ENCODE data around the gene ALKAL2. TPM values are rescaled to one million over a fixed set of nuclear protein-coding genes. Genes with fewer than 3 reads are reported as not detected.

The ALKAL2 gene
- total and polyA plus RNA-seq, 2 of the 13 experiments (the other 11 are each of a cell fraction or from before 2014, with no cell fraction given) = 0.22 to 1.7 TPM

DNA sequence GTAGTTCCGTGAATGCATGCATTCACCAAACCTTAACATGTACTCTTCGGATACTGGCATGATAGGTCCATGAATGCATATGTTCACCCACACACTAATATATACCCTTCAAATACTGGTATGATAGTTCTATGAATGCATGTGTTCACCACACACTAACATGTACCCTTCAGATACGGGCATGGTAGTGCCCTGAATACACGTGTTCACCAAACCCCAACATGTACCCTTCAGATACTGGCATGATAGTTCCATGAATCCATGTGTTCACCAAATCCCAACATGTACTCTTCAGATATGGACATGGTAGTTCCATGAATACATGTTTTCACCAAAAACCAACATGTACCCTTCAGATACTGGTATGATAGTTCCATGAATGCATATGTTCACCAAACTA, 48.5 kb upstream of the ALKAL2 start:
- in situ Hi-C loops (cut with HindIII; ENCODE audit: extremely low pct_ligation_motif_present, low pct_unique_long_range_greater_than_20kb) = no loop called here
- POLR2A ChIA-PET = no interaction called here

DNA sequence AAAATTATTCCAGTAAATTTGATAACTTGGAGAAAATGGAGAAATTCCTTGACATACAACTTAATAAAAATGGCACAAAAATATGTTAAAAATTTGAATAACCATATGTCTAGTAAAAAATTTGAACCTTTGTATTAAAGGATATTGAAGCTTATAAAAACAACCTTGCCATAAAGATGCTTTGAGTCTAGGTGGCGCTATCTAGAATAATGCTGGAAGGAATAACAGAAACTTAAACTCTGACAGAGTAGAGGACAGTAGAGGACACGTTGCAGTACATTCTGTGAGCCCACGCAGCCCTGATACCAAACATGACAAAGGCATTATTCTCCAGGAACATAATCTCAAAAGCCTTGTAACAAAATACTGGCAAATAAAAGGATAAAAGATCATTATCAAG, 44.7 kb upstream of the ALKAL2 start:
- Histone ChIP-seq H3K9me3 (ENCODE audit: low read length) (peaks cover 21% of the 10 kb centered on the region), H2AFZ (ENCODE audit: low read length) (no peak overlapping the region), H3K36me3 (replicated peaks in 1 of 2; ENCODE audit: control insufficient read depth in 1 of 2, insufficient read depth in 2 of 2, low read length in 2 of 2) (no peaks in the 10 kb centered on the region), H3K27me3 (ENCODE audit: control insufficient read depth in 1 of 2, insufficient read depth in 2 of 2, low read length in 2 of 2) (no peaks in the 10 kb centered on the region), H3K4me1 (ENCODE audit: insufficient read depth, low read length) (no peaks in the 10 kb centered on the region), H3K4me2 (ENCODE audit: low read depth, low read length) (no peak overlapping the region), H3K27ac (ENCODE audit: extremely low read length, insufficient read depth, low read length) (no peak overlapping the region), H4K20me1 (ENCODE audit: insufficient read depth, low read length) (no peaks in the 10 kb centered on the region), H3K4me3 (replicated peaks in 1 of 3; ENCODE audit: insufficient read depth in 1 of 3, low read depth in 2 of 3, low read length in 3 of 3) (no peak overlapping the region), H3K9ac (ENCODE audit: insufficient read depth, low read depth, low read length) (no peak overlapping the region), H3K79me2 (ENCODE audit: insufficient read depth, low read length) (no peaks in the 10 kb centered on the region)
- intact Hi-C loops (cut with micrococcal nuclease; ENCODE audit: unreplicated experiment) = no loop called here
- ATAC-seq (no peak), FAIRE-seq (no peak), DNase-seq (ENCODE audit: low spot score) (no peak)
- in situ Hi-C loops (cut with HindIII; ENCODE audit: extremely low pct_ligation_motif_present, low pct_unique_long_range_greater_than_20kb) = no loop called here
- ChIA-PET CTCF (ENCODE audit: low intra/inter-chr PET ratio, low total read pairs) (no interaction called here), POLR2A (no interaction called here)
- BruUV-seq (replicated peaks) = no TSS peak
- 1% methylated on average over 3 of the region's 3 CpGs for WGBS (ENCODE audit: low lambda C conversion rate)
- TF ChIP-seq ZNF557 (CRISPR knock-in tag; IDR thresholded peaks at IDR 0.05) (no peak), ZNF777 (CRISPR knock-in tag; IDR thresholded peaks at IDR 0.05) (no peak), STAG1 (CRISPR knock-in tag; IDR thresholded peaks at IDR 0.05) (no peak), SRSF9 (IDR thresholded peaks at IDR 0.05; ENCODE audit: borderline replicate concordance, insufficient read depth, low read depth, low read length, poor library complexity, severe bottlenecking) (no peak), ZNF282 (IDR thresholded peaks at IDR 0.05; ENCODE audit: partially characterized antibody) (no peak), ZFP41 (CRISPR knock-in tag; IDR thresholded peaks at IDR 0.05; ENCODE audit: borderline replicate concordance) (no peak), MIXL1 (CRISPR knock-in tag; IDR thresholded peaks at IDR 0.05) (no peak), CEBPG (CRISPR knock-in tag; IDR thresholded peaks at IDR 0.05) (no peak), ZNF747 (CRISPR knock-in tag; IDR thresholded peaks at IDR 0.05; ENCODE audit: borderline replicate concordance) (no peak), ZNF737 (CRISPR knock-in tag; IDR thresholded peaks at IDR 0.05; ENCODE audit: borderline replicate concordance) (no peak), ZNF460 (CRISPR knock-in tag; IDR thresholded peaks at IDR 0.05; ENCODE audit: borderline replicate concordance) (no peak), KDM5B (CRISPR knock-in tag; IDR thresholded peaks at IDR 0.05; ENCODE audit: borderline replicate concordance) (no peak)
- TF ChIP-seq, protein P1, sequence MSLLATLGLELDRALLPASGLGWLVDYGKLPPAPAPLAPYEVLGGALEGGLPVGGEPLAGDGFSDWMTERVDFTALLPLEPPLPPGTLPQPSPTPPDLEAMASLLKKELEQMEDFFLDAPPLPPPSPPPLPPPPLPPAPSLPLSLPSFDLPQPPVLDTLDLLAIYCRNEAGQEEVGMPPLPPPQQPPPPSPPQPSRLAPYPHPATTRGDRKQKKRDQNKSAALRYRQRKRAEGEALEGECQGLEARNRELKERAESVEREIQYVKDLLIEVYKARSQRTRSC (CRISPR knock-in tag; IDR thresholded peaks at IDR 0.05; ENCODE audit: low read depth) = no peak

More for the DNA sequence above, 48.5 kb upstream of the ALKAL2 start:
- no peak overlapping the region for H3K4me2 ChIP-seq (ENCODE audit: low read depth, low read length)
- 2% methylated on average over 4 of the region's 4 CpGs for WGBS (ENCODE audit: low lambda C conversion rate)
- no peak overlapping the region for H3K4me3 ChIP-seq (replicated peaks in 1 of 3; ENCODE audit: insufficient read depth in 1 of 3, low read depth in 2 of 3, low read length in 3 of 3)
- no peaks in the 10 kb centered on the region for H3K79me2 ChIP-seq (ENCODE audit: insufficient read depth, low read length)
- FAIRE-seq (no peak), ATAC-seq (no peak), DNase-seq (ENCODE audit: low spot score) (no peak)
- no peak overlapping the region for H2AFZ ChIP-seq (ENCODE audit: low read length)
- H3K9ac ChIP-seq (ENCODE audit: insufficient read depth, low read depth, low read length) = no peak overlapping the region
- no peaks in the 10 kb centered on the region for H4K20me1 ChIP-seq (ENCODE audit: insufficient read depth, low read length)
- no TSS peak for BruUV-seq (replicated peaks)
- no peak overlapping the region for H3K27ac ChIP-seq (ENCODE audit: extremely low read length, insufficient read depth, low read length)
- H3K9me3 ChIP-seq (ENCODE audit: low read length) = peaks cover 23% of the 10 kb centered on the region
- intact Hi-C loops (cut with micrococcal nuclease; ENCODE audit: unreplicated experiment) = no loop called here
- H3K36me3 ChIP-seq (replicated peaks in 1 of 2; ENCODE audit: control insufficient read depth in 1 of 2, insufficient read depth in 2 of 2, low read length in 2 of 2) = no peaks in the 10 kb centered on the region
- CTCF ChIA-PET (ENCODE audit: low intra/inter-chr PET ratio, low total read pairs) = no interaction called here
- TF ChIP-seq, protein P2, sequence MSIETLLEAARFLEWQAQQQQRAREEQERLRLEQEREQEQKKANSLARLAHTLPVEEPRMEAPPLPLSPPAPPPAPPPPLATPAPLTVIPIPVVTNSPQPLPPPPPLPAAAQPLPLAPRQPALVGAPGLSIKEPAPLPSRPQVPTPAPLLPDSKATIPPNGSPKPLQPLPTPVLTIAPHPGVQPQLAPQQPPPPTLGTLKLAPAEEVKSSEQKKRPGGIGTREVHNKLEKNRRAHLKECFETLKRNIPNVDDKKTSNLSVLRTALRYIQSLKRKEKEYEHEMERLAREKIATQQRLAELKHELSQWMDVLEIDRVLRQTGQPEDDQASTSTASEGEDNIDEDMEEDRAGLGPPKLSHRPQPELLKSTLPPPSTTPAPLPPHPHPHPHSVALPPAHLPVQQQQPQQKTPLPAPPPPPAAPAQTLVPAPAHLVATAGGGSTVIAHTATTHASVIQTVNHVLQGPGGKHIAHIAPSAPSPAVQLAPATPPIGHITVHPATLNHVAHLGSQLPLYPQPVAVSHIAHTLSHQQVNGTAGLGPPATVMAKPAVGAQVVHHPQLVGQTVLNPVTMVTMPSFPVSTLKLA (IDR thresholded peaks at IDR 0.05) = peak; percentile 94
- TF ChIP-seq, protein P3, sequence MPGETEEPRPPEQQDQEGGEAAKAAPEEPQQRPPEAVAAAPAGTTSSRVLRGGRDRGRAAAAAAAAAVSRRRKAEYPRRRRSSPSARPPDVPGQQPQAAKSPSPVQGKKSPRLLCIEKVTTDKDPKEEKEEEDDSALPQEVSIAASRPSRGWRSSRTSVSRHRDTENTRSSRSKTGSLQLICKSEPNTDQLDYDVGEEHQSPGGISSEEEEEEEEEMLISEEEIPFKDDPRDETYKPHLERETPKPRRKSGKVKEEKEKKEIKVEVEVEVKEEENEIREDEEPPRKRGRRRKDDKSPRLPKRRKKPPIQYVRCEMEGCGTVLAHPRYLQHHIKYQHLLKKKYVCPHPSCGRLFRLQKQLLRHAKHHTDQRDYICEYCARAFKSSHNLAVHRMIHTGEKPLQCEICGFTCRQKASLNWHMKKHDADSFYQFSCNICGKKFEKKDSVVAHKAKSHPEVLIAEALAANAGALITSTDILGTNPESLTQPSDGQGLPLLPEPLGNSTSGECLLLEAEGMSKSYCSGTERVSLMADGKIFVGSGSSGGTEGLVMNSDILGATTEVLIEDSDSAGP (CRISPR knock-in tag; IDR thresholded peaks at IDR 0.05; ENCODE audit: borderline replicate concordance) = no peak
- no peaks in the 10 kb centered on the region for H3K4me1 ChIP-seq (ENCODE audit: insufficient read depth, low read length)
- peaks cover 0 to 1% of the 10 kb centered on the region in 2 experiments; a peak in 1 of 5 replicates for H3K27me3 ChIP-seq (ENCODE audit: control insufficient read depth in 1 of 2, insufficient read depth in 2 of 2, low read length in 2 of 2)

Data from HepG2 (cell line).